Measurements from ENCODE around the gene LHX4. TPM values are rescaled to one million over a fixed set of nuclear protein-coding genes. Genes with fewer than 3 reads are reported as not detected.

The LHX4 gene
- total RNA-seq, 3 donors from 2014 or later: 0.41 to 2.5 (median 0.89) TPM

DNA sequence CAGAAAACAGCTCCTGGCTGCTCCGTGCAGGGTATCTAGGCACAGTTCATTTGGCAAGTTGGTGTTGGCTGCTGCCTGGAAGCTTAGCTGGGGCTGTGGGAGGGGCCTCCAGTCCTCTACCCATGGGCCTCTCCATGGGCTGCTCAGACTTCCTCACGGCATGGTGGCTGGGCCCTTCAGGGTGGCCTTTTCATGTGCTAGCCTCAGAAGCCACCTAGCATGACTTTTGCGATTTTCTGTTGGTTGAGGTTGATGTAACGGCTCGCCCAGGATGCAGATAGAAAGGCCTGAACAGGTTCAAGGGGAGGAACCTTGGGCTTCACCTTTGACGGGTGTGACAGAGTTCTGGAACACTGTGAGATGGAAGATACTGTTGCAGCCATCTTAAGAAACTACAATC, 25.8 kb upstream of the LHX4 start:
- intact Hi-C loops (cut with DNase I, micrococcal nuclease): no loop called here
- Histone ChIP-seq H3K36me3 (ENCODE audit: low read depth) (no peaks in the 10 kb centered on the region), H3K9me3 (no peaks in the 10 kb centered on the region), H3K4me1 (ENCODE audit: low read depth) (no peaks in the 10 kb centered on the region), H3K4me3 (no peak overlapping the region)
- ATAC-seq (no peak), DNase-seq (no peak)
- no peak for TF ChIP-seq CTCF (IDR thresholded peaks at IDR 0.05)

DNA sequence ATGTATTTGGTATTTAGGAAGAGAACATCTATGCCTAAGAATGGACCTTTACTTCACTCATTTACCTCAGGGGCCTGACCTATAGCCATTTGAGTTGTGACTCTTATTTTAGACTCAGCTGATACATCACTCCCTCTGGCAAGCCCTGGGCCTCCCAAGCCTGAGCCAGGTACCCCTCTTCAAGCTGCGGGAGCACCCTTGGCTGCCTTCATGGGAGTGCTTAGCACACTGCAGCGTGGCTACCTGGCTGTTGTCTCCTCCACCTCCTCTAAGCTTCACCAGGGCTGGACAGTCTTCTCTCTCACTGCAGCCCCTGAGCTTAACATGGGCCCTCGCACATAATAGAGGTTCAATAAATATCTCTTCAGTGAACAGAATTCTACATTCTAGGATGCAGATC, 23.5 kb upstream of the LHX4 start:
- no peaks in the 10 kb centered on the region for H3K4me1 ChIP-seq (ENCODE audit: low read depth)
- intact Hi-C loops (cut with DNase I, micrococcal nuclease): no loop called here
- ATAC-seq (no peak), DNase-seq (no peak)
- H3K9me3 ChIP-seq: no peaks in the 10 kb centered on the region
- H3K36me3 ChIP-seq (ENCODE audit: low read depth): no peaks in the 10 kb centered on the region
- TF ChIP-seq CTCF (IDR thresholded peaks at IDR 0.05): no peak
- no peak overlapping the region for H3K4me3 ChIP-seq

DNA sequence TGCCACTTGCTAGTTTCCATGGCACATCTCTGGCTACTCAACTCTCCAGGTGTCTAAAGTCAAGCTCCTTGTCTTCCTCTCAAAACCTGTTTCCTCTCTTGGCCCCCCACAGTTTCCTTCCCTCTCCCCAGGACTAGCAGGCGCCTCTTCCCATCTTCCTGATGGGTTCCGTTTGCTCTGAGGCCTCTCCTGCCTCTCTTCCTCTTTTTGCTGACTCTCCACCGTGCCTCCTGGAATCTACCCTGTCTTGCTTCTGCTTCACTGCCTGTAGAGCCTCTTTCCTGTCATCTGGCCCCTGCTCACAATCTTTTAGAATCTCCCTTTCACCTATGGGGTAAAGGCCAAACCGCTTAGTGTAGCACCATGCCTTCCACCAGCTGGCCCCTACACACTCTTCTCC, 21.8 kb upstream of the LHX4 start:
- ATAC-seq (peak; percentile 15), DNase-seq (no peak)
- TF ChIP-seq CTCF (IDR thresholded peaks at IDR 0.05): no peak
- intact Hi-C loops (cut with DNase I, micrococcal nuclease): no loop called here
- Histone ChIP-seq H3K4me3 (no peak overlapping the region), H3K36me3 (ENCODE audit: low read depth) (no peaks in the 10 kb centered on the region), H3K9me3 (no peaks in the 10 kb centered on the region), H3K4me1 (ENCODE audit: low read depth) (no peaks in the 10 kb centered on the region)

- intact Hi-C loops (cut with DNase I, micrococcal nuclease): no loop called here
- H3K9me3 ChIP-seq: no peaks in the 10 kb centered on the region
- no peaks in the 10 kb centered on the region for H3K36me3 ChIP-seq (ENCODE audit: low read depth)
- ATAC-seq: no peak
- H3K4me1 ChIP-seq (ENCODE audit: low read depth): no peaks in the 10 kb centered on the region
- TF ChIP-seq CTCF (IDR thresholded peaks at IDR 0.05): no peak
- H3K4me3 ChIP-seq: no peak overlapping the region
- DNase-seq: no peak
Observed at GRCh38 chr1:180210008-180210620, 19.9 kb upstream of the LHX4 start.

- intact Hi-C loops (cut with DNase I, micrococcal nuclease): no loop called here
- no peaks in the 10 kb centered on the region for H3K4me1 ChIP-seq (ENCODE audit: low read depth)
- no peak overlapping the region for H3K4me3 ChIP-seq
- ATAC-seq: no peak
- no peak for TF ChIP-seq CTCF (IDR thresholded peaks at IDR 0.05)
- no peaks in the 10 kb centered on the region for H3K36me3 ChIP-seq (ENCODE audit: low read depth)
- no peak for DNase-seq
- H3K9me3 ChIP-seq: no peaks in the 10 kb centered on the region
Observed at GRCh38 chr1:180211156-180211859, 18.8 kb upstream of the LHX4 start.
